Measurements from ENCODE around the gene TTC16. TPM values are rescaled to one million over a fixed set of nuclear protein-coding genes. Genes with fewer than 3 reads are reported as not detected.
A peak's percentile ranks its signal among the peaks of the same experiment; 100 is the strongest.

TTC16 gene
- total and polyA plus RNA-seq, 2 of the 8 experiments (the other 6 are each of a cell fraction or from before 2014, with no cell fraction given): 0.03 TPM; not detected in 1

DNA sequence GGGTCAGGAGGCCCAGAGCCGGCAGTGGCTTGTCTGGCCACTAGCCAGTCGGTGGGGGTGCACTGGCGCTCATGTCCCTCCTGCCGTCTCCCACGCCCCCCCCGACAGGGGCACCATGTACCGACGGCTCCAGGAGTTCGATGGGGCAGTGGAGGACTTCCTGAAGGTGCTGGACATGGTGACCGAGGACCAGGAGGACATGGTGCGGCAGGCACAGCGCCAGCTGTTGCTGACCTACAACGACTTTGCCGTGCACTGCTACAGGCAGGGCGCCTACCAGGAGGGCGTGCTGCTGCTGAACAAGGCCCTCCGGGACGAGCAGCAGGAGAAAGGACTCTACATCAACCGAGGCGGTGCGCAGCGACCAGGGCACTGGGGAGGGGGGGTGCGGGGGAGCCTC lies 8.1 kb downstream of the TTC16 start:
- peak overlapping the region; percentile 28; the same call in 1 of the 2 replicates for H4K8ac ChIP-seq (ENCODE audit: extremely low read depth, insufficient read depth, low read length)
- H2AFZ ChIP-seq (ENCODE audit: low read length): 0 out of 2 replicates have a peak overlapping the region, but pooled peaks have one; percentile 46
- no peaks in the 10 kb centered on the region for H4K20me1 ChIP-seq (replicated peaks in 1 of 2; ENCODE audit: control insufficient read depth in 1 of 2, insufficient read depth in 2 of 2, low read length in 2 of 2)
- H3K36me3 ChIP-seq (ENCODE audit: control insufficient read depth in 2 of 4, insufficient read depth in 4 of 4, low read length in 3 of 4): no peaks in the 10 kb centered on the region
- H3K18ac ChIP-seq (ENCODE audit: extremely low read depth, low read length): no peak overlapping the region; the same call in 1 of the 2 replicates
- H2BK12ac ChIP-seq (ENCODE audit: low read depth, low read length): 0 out of 2 replicates have a peak overlapping the region, but pooled peaks have one; percentile 17
- ChIA-PET POLR2A (ENCODE audit: partially characterized antibody) (interaction anchor here (1.0 to 3.2 kb wide), 3 partner anchors 10 to 29 kb away, joined by 3 to 11 read pairs (median 3); partner anchors contain the start of gene TOR2A), CTCF (ENCODE audit: partially characterized antibody) (interaction anchor here (0.6 to 3.4 kb wide), 9 partner anchors 11 to 256 kb away, joined by 3 to 22 read pairs (median 4); partner anchors contain the start of genes CFAP157 and TOR2A)
- H3K4ac ChIP-seq (replicated peaks; ENCODE audit: insufficient read length, low read depth, low read length): no peak overlapping the region
- no peak for DNase-seq (ENCODE audit: low read depth in 1 of 2, low spot score in 2 of 2)
- no peaks in the 10 kb centered on the region for H3K27me3 ChIP-seq (replicated peaks in 1 of 4; ENCODE audit: control insufficient read depth in 3 of 4, extremely low read depth in 1 of 4, insufficient read depth in 3 of 4, low read length in 3 of 4)
- peak overlapping the region in 1 of 4 experiments; percentile 16; a peak in 1 of 8 replicates for H3K4me3 ChIP-seq (ENCODE audit: extremely low read depth in 1 of 4, insufficient read depth in 2 of 4, low read depth in 3 of 4, low read length in 4 of 4)
- H3K4me2 ChIP-seq (ENCODE audit: insufficient read depth in 1 of 2, low read depth in 2 of 2, low read length in 2 of 2): 0 out of 4 replicates have a peak overlapping the region, but pooled peaks have one; percentile 4 to 27
- no peaks in the 10 kb centered on the region for H3K23me2 ChIP-seq (ENCODE audit: low read depth, low read length)
- H3K9ac ChIP-seq (replicated peaks in 1 of 4; ENCODE audit: extremely low read depth in 1 of 4, low read depth in 3 of 4, low read length in 3 of 4): no peak overlapping the region
- H3K14ac ChIP-seq (ENCODE audit: insufficient read length): no peak overlapping the region
- no peak overlapping the region for H3K27ac ChIP-seq (ENCODE audit: low read depth, low read length)
- no peak overlapping the region for H2AK5ac ChIP-seq (ENCODE audit: low read depth, low read length)
- no peaks in the 10 kb centered on the region for H3K79me2 ChIP-seq (ENCODE audit: control insufficient read depth in 1 of 2, insufficient read depth in 2 of 2, low read length in 2 of 2)
- peak overlapping the region; percentile 88 for H4K91ac ChIP-seq (replicated peaks; ENCODE audit: insufficient read length, low read length)
- H2BK120ac ChIP-seq (replicated peaks; ENCODE audit: low read depth, low read length): no peak overlapping the region
- no peaks in the 10 kb centered on the region for H3K9me3 ChIP-seq (ENCODE audit: insufficient read depth in 2 of 2, low read depth in 1 of 2, low read length in 1 of 2)
- 0 out of 2 replicates have a peak overlapping the region, but pooled peaks have one; percentile 60 for H2BK5ac ChIP-seq (ENCODE audit: low read depth, low read length)
- H3K79me1 ChIP-seq (ENCODE audit: low read depth, low read length): no peaks in the 10 kb centered on the region
- no peak overlapping the region for H3K56ac ChIP-seq (replicated peaks; ENCODE audit: insufficient read length, low read depth, low read length)
- FAIRE-seq: no peak
- no peak overlapping the region for H4K5ac ChIP-seq (ENCODE audit: insufficient read length, low read depth, low read length)
- peak overlapping the region; percentile 95; the same call in 1 of the 2 replicates for H2BK15ac ChIP-seq (ENCODE audit: low read length)
- no peak overlapping the region for H3K23ac ChIP-seq (ENCODE audit: insufficient read length)
- 0 out of 2 replicates have a peak overlapping the region, but pooled peaks have one; percentile 72 for H2BK20ac ChIP-seq (ENCODE audit: low read length)
- WGBS, 2 experiments (ENCODE audit: extremely low coverage in 1 of 2, insufficient coverage in 1 of 2, insufficient read length in 1 of 2, insufficient replicate concordance in 2 of 2, low coverage in 1 of 2, low lambda C conversion rate in 2 of 2, missing lambda C conversion rate in 1 of 2): 83% methylated on average over 18 of the region's 23 CpGs; no CpG with 5 or more reads in 1 of the 2 experiments
- H3K4me1 ChIP-seq (replicated peaks in 1 of 4; ENCODE audit: control insufficient read depth in 3 of 4, insufficient read depth in 4 of 4, low read length in 3 of 4): peaks cover 0 to 18% (median 13%) of the 10 kb centered on the region in 4 experiments; a peak in 5 of 7 replicates
- TF ChIP-seq CEBPB (IDR thresholded peaks at IDR 0.05; ENCODE audit: low read depth, low read length) (no peak), ZNF274 (IDR thresholded peaks at IDR 0.05; ENCODE audit: borderline replicate concordance, extremely low read depth, low read length) (no peak), EZH2 (IDR thresholded peaks at IDR 0.05; ENCODE audit: low read depth, low read length, severe bottlenecking) (no peak), ASH2L (IDR thresholded peaks at IDR 0.05; ENCODE audit: low read length) (no peak), SIRT6 (IDR thresholded peaks at IDR 0.05; ENCODE audit: low read length) (no peak), RNF2 (IDR thresholded peaks at IDR 0.05; ENCODE audit: borderline replicate concordance, low read depth, low read length, missing control alignments, poor library complexity, severe bottlenecking) (no peak), POLR2A (IDR thresholded peaks at IDR 0.05; ENCODE audit: control extremely low read depth in 1 of 2, low read depth in 2 of 2, low read length in 2 of 2) (no peak), SIX5 (IDR thresholded peaks at IDR 0.05; ENCODE audit: low read depth, low read length) (no peak), SP1 (IDR thresholded peaks at IDR 0.05; ENCODE audit: low read depth, low read length) (no peak)
- TF ChIP-seq, protein P1, sequence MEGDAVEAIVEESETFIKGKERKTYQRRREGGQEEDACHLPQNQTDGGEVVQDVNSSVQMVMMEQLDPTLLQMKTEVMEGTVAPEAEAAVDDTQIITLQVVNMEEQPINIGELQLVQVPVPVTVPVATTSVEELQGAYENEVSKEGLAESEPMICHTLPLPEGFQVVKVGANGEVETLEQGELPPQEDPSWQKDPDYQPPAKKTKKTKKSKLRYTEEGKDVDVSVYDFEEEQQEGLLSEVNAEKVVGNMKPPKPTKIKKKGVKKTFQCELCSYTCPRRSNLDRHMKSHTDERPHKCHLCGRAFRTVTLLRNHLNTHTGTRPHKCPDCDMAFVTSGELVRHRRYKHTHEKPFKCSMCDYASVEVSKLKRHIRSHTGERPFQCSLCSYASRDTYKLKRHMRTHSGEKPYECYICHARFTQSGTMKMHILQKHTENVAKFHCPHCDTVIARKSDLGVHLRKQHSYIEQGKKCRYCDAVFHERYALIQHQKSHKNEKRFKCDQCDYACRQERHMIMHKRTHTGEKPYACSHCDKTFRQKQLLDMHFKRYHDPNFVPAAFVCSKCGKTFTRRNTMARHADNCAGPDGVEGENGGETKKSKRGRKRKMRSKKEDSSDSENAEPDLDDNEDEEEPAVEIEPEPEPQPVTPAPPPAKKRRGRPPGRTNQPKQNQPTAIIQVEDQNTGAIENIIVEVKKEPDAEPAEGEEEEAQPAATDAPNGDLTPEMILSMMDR (IDR thresholded peaks at IDR 0.05; ENCODE audit: control extremely low read depth in 1 of 3, insufficient read depth in 1 of 3, low read depth in 1 of 3, low read length in 3 of 3): no peak
- TF ChIP-seq, protein P2, sequence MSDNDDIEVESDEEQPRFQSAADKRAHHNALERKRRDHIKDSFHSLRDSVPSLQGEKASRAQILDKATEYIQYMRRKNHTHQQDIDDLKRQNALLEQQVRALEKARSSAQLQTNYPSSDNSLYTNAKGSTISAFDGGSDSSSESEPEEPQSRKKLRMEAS (IDR thresholded peaks at IDR 0.05): no peak
